ENCODE results near the gene PODXL2.
"Not testable (repeated sequence)": the region's sequence is repeated elsewhere in the genome, so short reads cannot be mapped to it uniquely, and the experiment has no call there.

The PODXL2 gene

GRCh38 chr3:127675651-127676391 lies 46.8 kb downstream of the PODXL2 start:
- no peak for ATAC-seq

- ATAC-seq = no peak
Observed at GRCh38 chr3:127676456-127676855, 47.5 kb downstream of the PODXL2 start.

- no peak for ATAC-seq
Observed at GRCh38 chr3:127676921-127677351, 48.0 kb downstream of the PODXL2 start.

GRCh38 chr3:127677541-127678314 lies 48.7 kb downstream of the PODXL2 start:
- no peak for ATAC-seq

GRCh38 chr3:127678315-127678599 lies 49.3 kb downstream of the PODXL2 start:
- ATAC-seq = no peak

GRCh38 chr3:127678611-127679533 lies 49.9 kb downstream of the PODXL2 start:
- no peak for ATAC-seq

- ATAC-seq = no peak
Observed at GRCh38 chr3:127679534-127680145, 50.7 kb downstream of the PODXL2 start.

GRCh38 chr3:127680146-127680661 lies 51.2 kb downstream of the PODXL2 start:
- ATAC-seq = no peak

- ATAC-seq = no peak
Observed at GRCh38 chr3:127680798-127681221, 51.8 kb downstream of the PODXL2 start.

GRCh38 chr3:127682175-127682554 lies 53.2 kb downstream of the PODXL2 start:
- not testable (repeated sequence) for ATAC-seq

GRCh38 chr3:127682561-127682960 lies 53.6 kb downstream of the PODXL2 start:
- no peak for ATAC-seq

GRCh38 chr3:127684871-127685707 lies 56.1 kb downstream of the PODXL2 start:
- ATAC-seq = peak in 1 of 2 donors; percentile 25

- ATAC-seq = no peak
Observed at GRCh38 chr3:127685708-127686511, 56.9 kb downstream of the PODXL2 start.

GRCh38 chr3:127686512-127686894 lies 57.5 kb downstream of the PODXL2 start:
- no peak for ATAC-seq

GRCh38 chr3:127687228-127687737 lies 58.3 kb downstream of the PODXL2 start:
- ATAC-seq = no peak

- ATAC-seq = no peak
Observed at GRCh38 chr3:127688022-127688415, 59.0 kb downstream of the PODXL2 start.

- ATAC-seq = no peak
Observed at GRCh38 chr3:127688416-127689265, 59.7 kb downstream of the PODXL2 start.

- ATAC-seq = no peak
Observed at GRCh38 chr3:127689266-127689860, 60.4 kb downstream of the PODXL2 start.

GRCh38 chr3:127690106-127690505 lies 61.1 kb downstream of the PODXL2 start:
- ATAC-seq = no peak

Measured in activated CD4-positive, CD25-positive, alpha-beta regulatory T cell treated with anti-CD3 and anti-CD28 coated beads, Interleukin-2, amount 50 U/mL, for 24 hours (primary cell).